ENCODE measurements around the gene HOXB13. TPM values are rescaled to one million over a fixed set of nuclear protein-coding genes. Genes with fewer than 3 reads are reported as not detected.

HOXB13 gene
- total RNA-seq, 2 experiments from 2014 or later = not detected

GRCh38 chr17:48770954-48771353 lies 42.4 kb upstream of the HOXB13 start:
- no peak for ATAC-seq (ENCODE audit: poor library complexity)
- Histone ChIP-seq H3K27me3 (ENCODE audit: control insufficient read depth in 1 of 2, insufficient read depth in 2 of 2, low read length in 2 of 2) (peaks cover 12 to 21% of the 10 kb centered on the region in 2 experiments), H3K4me3 (ENCODE audit: low read length) (no peak overlapping the region), H3K4me1 (ENCODE audit: insufficient read depth, low read length) (no peaks in the 10 kb centered on the region), H3K36me3 (ENCODE audit: insufficient read depth, low read length) (no peaks in the 10 kb centered on the region), H3K27ac (ENCODE audit: low read depth in 1 of 2, low read length in 2 of 2) (no peak overlapping the region), H3K9me3 (ENCODE audit: control insufficient read depth in 1 of 2, insufficient read depth in 1 of 2, low read length in 2 of 2) (no peaks in the 10 kb centered on the region)
- no peaks in the 10 kb centered on the region for H3K4me1 Mint-ChIP-seq (ENCODE audit: low read depth)
- no peak for TF ChIP-seq CTCF (IDR thresholded peaks at IDR 0.05)
- H3K36me3 Mint-ChIP-seq (ENCODE audit: low read depth) = no peaks in the 10 kb centered on the region
- no peak for DNase-seq
- POLR2A ChIA-PET = no interaction called here
- intact Hi-C loops (cut with DNase I, micrococcal nuclease) = no loop called here
- H3K27me3 Mint-ChIP-seq = peaks cover 71% of the 10 kb centered on the region
- no peaks in the 10 kb centered on the region for H3K9me3 Mint-ChIP-seq
- H3K4me3 Mint-ChIP-seq = no peak overlapping the region
- CTCF ChIA-PET = no interaction called here
- no peak overlapping the region for H3K27ac Mint-ChIP-seq

DNA sequence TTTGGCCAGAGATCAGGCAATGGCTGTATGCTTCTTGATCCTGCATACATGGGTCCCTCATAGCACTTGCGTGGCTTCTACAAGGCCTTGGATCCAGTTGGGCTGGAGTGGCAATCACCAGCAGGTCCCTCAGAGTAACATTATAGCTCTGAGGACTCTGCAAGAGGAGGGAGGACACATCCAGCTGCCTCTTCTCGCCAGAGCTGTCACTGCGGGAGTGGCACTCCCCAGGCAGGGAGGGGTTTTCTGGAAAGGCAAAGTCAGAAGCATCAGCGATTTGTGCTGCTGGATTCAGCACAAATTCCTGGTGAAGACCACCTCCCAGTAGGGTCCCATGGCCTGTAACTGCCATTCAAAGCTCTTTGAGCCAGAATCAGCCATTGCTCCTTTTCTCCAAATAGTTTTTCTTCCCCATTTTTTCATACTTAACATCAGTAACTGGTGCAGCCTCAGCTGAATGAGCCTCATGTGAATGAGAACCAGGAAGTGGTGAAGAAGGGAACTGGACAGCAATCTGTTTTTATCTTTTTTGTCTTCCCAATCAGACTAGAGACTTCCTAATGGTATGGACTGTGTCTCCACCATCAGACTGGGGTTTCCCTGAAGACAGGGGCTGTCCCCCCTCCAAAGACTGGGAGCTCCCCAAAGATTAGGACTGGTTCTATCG lies 40.6 kb upstream of the HOXB13 start:
- no peaks in the 10 kb centered on the region for H3K9me3 ChIP-seq (ENCODE audit: control insufficient read depth in 1 of 2, insufficient read depth in 1 of 2, low read length in 2 of 2)
- intact Hi-C loops (cut with DNase I, micrococcal nuclease) = no loop called here
- H3K27me3 ChIP-seq (ENCODE audit: control insufficient read depth in 1 of 2, insufficient read depth in 2 of 2, low read length in 2 of 2) = peaks cover 16 to 23% of the 10 kb centered on the region in 2 experiments
- no peaks in the 10 kb centered on the region for H3K36me3 ChIP-seq (ENCODE audit: insufficient read depth, low read length)
- ATAC-seq (ENCODE audit: poor library complexity) (no peak), DNase-seq (no peak)
- Mint-ChIP-seq H3K27me3 (peaks cover 72% of the 10 kb centered on the region), H3K4me3 (no peak overlapping the region), H3K4me1 (ENCODE audit: low read depth) (no peaks in the 10 kb centered on the region), H3K9me3 (no peaks in the 10 kb centered on the region), H3K36me3 (ENCODE audit: low read depth) (no peaks in the 10 kb centered on the region), H3K27ac (no peak overlapping the region)
- no peak for TF ChIP-seq CTCF (IDR thresholded peaks at IDR 0.05)
- H3K27ac ChIP-seq (ENCODE audit: low read depth in 1 of 2, low read length in 2 of 2) = no peak overlapping the region
- ChIA-PET POLR2A (no interaction called here), CTCF (no interaction called here)
- H3K4me1 ChIP-seq (ENCODE audit: insufficient read depth, low read length) = no peaks in the 10 kb centered on the region
- no peak overlapping the region for H3K4me3 ChIP-seq (ENCODE audit: low read length)

GRCh38 chr17:48767263-48767774 lies 38.8 kb upstream of the HOXB13 start:
- peaks cover 79% of the 10 kb centered on the region for H3K27me3 Mint-ChIP-seq
- CTCF ChIA-PET = no interaction called here
- no peak overlapping the region for H3K4me3 Mint-ChIP-seq

More at GRCh38 chr17:48767263-48767774, 38.8 kb upstream of the HOXB13 start:
- Mint-ChIP-seq H3K27ac (no peak overlapping the region), H3K4me1 (ENCODE audit: low read depth) (no peaks in the 10 kb centered on the region), H3K36me3 (ENCODE audit: low read depth) (no peaks in the 10 kb centered on the region), H3K9me3 (no peaks in the 10 kb centered on the region)
- no peak overlapping the region for H3K27ac ChIP-seq (ENCODE audit: low read depth in 1 of 2, low read length in 2 of 2)
- no peak for ATAC-seq (ENCODE audit: poor library complexity)
- no peaks in the 10 kb centered on the region for H3K36me3 ChIP-seq (ENCODE audit: insufficient read depth, low read length)
- no peak overlapping the region for H3K4me3 ChIP-seq (ENCODE audit: low read length)
- H3K4me1 ChIP-seq (ENCODE audit: insufficient read depth, low read length) = no peaks in the 10 kb centered on the region
- no peak for TF ChIP-seq CTCF (IDR thresholded peaks at IDR 0.05)
- POLR2A ChIA-PET = no interaction called here
- no peak for DNase-seq
- H3K27me3 ChIP-seq (ENCODE audit: control insufficient read depth in 1 of 2, insufficient read depth in 2 of 2, low read length in 2 of 2) = peaks cover 20 to 33% of the 10 kb centered on the region in 2 experiments
- no peaks in the 10 kb centered on the region for H3K9me3 ChIP-seq (ENCODE audit: control insufficient read depth in 1 of 2, insufficient read depth in 1 of 2, low read length in 2 of 2)
- intact Hi-C loops (cut with DNase I, micrococcal nuclease) = no loop called here
